Superior temporal gyrus (tissue), 1 donor: ENCODE measurements around the gene ABCB1.
"Not testable (repeated sequence)": the region's sequence is repeated elsewhere in the genome, so short reads cannot be mapped to it uniquely, and the experiment has no call there.

Experiments
- DNase-seq: peaks from one replicate; pipeline ENCODE4 v3.0.0-alpha.2; 2016; ENCODE audit errors: extremely low spot score

The ABCB1 gene

GRCh38 chr7:87473192-87473591 is 127.5 kb downstream of the ABCB1 start:
- no peak for DNase-seq

GRCh38 chr7:87471473-87471872 is 129.2 kb downstream of the ABCB1 start:
- no peak for DNase-seq

- not testable (repeated sequence) for DNase-seq
These were observed 131.5 kb downstream of the ABCB1 start for GRCh38 chr7:87469204-87469603.

GRCh38 chr7:87465534-87465880 is 135.2 kb downstream of the ABCB1 start:
- DNase-seq, result not testable (repeated sequence)

- DNase-seq, result not testable (repeated sequence)
These were observed 135.7 kb downstream of the ABCB1 start for GRCh38 chr7:87464830-87465533.

- DNase-seq, result no peak
These were observed 136.7 kb downstream of the ABCB1 start for GRCh38 chr7:87463982-87464381.

GRCh38 chr7:87460444-87460843 is 140.2 kb downstream of the ABCB1 start:
- DNase-seq, result not testable (repeated sequence)

- DNase-seq, result no peak
These were observed 140.7 kb downstream of the ABCB1 start for GRCh38 chr7:87459941-87460340.

- no peak for DNase-seq
These were observed 142.5 kb downstream of the ABCB1 start for GRCh38 chr7:87458148-87458547.

GRCh38 chr7:87456247-87456646 is 144.4 kb downstream of the ABCB1 start:
- DNase-seq, result no peak
